ENCODE measurements around the gene NOXA1. TPM values are rescaled to one million over a fixed set of nuclear protein-coding genes. Genes with fewer than 3 reads are reported as not detected.

The NOXA1 gene
- total RNA-seq, 1 experiment from 2014 or later = 0.55 TPM

DNA sequence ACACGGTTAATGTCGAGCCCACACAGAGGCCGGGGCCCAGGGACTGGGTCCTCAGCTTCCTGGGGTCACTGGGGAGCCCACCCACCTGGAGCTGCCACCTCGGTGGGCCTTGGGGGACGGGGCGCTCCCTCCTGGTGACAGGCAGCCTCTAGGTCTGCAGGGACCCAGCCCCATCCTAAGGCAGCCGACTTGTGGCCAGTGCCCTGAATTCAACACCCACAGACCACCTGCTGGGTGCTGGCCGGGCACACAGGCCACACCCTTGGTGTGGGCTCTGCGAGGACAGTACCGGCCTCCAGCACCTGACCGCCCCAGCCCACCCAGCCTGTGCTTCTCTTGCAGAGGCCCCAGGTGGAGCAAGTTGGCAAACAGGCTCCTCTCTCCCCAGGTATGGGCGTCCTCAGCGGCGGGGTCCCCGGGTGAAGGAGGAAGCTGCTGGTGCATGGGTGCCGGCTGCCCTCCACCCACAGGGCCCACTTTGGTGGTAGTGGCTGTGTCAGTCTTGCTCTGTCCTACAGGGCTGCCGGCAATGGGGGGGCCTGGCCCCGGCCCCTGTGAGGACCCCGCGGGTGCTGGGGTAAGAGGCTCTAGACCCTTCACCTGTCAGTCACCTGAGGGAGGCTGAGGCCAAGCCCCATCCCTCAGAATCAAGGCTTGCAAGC is 9.6 kb downstream of the NOXA1 start:
- in situ Hi-C loops (cut with HindIII; ENCODE audit: low pct_unique_long_range_greater_than_20kb, low sequenced_read_pairs) = no loop called here
- no peak for DNase-seq (ENCODE audit: low read depth, low spot score)

DNA sequence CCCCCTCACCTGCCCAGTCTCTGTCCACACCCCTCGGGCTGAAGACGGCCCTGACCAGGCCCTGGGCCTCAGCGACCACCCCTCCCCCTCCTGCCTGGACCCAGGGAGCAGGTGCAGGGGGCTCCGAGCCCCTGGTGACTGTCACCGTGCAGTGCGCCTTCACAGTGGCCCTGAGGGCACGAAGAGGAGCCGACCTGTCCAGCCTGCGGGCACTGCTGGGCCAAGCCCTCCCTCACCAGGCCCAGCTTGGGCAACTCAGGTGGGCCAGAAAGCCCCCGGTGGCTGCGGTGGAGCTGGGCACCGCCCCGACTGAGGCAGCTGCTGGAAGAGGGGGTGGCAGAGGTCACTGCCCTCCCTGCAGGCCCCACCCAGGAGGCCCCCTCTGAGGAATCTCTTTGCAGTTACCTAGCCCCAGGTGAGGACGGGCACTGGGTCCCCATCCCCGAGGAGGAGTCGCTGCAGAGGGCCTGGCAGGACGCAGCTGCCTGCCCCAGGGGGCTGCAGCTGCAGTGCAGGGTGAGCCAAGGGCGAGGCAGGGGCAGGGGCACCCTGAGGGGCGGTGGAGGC is 10.2 kb downstream of the NOXA1 start:
- DNase-seq (ENCODE audit: low read depth, low spot score) = no peak

GRCh38 chr9:137433916-137434431 is 10.8 kb downstream of the NOXA1 start:
- in situ Hi-C loops (cut with HindIII; ENCODE audit: low pct_unique_long_range_greater_than_20kb, low sequenced_read_pairs) = no loop called here
- DNase-seq (ENCODE audit: low read depth, low spot score) = no peak

More for the DNA sequence above, 10.2 kb downstream of the NOXA1 start:
- in situ Hi-C loops (cut with HindIII; ENCODE audit: low pct_unique_long_range_greater_than_20kb, low sequenced_read_pairs) = no loop called here

- in situ Hi-C loops (cut with HindIII; ENCODE audit: low pct_unique_long_range_greater_than_20kb, low sequenced_read_pairs) = no loop called here
Observed at GRCh38 chr9:137434498-137435380, 11.5 kb downstream of the NOXA1 start.

GRCh38 chr9:137435381-137435891 is 12.2 kb downstream of the NOXA1 start:
- no peak for DNase-seq (ENCODE audit: low read depth, low spot score)
- in situ Hi-C loops (cut with HindIII; ENCODE audit: low pct_unique_long_range_greater_than_20kb, low sequenced_read_pairs) = no loop called here

More at GRCh38 chr9:137434498-137435380, 11.5 kb downstream of the NOXA1 start:
- DNase-seq (ENCODE audit: low read depth, low spot score) = no peak

- DNase-seq (ENCODE audit: low read depth, low spot score) = no peak
- in situ Hi-C loops (cut with HindIII; ENCODE audit: low pct_unique_long_range_greater_than_20kb, low sequenced_read_pairs) = no loop called here
Observed at GRCh38 chr9:137435980-137436760, 13.0 kb downstream of the NOXA1 start.

- no peak for DNase-seq (ENCODE audit: low read depth, low spot score)
- in situ Hi-C loops (cut with HindIII; ENCODE audit: low pct_unique_long_range_greater_than_20kb, low sequenced_read_pairs) = no loop called here
Observed at GRCh38 chr9:137436761-137437600, 13.8 kb downstream of the NOXA1 start.

DNA sequence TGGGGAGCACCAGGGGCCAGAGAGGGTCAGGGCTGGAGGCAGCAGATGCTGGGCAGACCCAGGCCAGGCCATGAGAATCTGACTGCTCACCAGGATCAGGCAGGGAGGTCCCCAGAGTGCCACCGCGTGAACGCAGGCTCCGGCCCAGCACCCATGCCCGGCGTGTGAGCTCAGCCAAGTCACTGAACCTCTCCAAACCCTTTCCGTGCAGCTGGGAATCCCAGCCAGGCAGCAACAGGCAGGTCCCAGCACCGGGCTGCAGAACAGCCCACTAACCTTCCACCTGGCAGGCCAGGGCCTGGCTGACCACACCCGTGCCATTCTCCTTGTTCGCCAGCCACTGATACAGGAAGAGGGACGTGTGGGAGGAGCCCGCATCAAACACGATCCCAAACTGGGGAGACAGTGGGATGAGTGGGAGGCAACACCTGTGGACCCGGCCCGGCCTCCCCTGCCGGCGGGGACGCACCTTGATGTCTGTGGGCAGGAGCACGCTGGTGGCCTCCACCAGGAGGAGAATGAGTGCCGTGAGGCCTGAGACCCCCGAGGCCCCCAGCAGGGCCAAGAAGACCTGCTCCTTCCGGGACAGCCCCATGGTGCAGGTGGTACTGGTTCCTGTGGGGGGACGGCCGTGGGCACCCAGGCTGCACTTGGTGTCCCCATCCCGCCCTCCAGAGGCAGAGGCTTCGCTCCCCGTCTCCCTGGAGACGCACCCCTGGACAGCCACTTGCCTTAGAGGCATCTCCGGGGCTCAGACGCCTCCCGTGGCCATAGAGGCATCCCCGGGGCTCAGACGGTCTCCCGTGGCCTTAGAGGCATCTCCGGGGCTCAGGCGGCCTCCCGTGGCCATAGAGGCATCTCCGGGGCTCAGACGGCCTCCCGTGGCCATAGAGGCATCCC is 14.7 kb downstream of the NOXA1 start:
- in situ Hi-C loops (cut with HindIII; ENCODE audit: low pct_unique_long_range_greater_than_20kb, low sequenced_read_pairs) = no loop called here
- DNase-seq (ENCODE audit: low read depth, low spot score) = no peak

GRCh38 chr9:137438591-137439157 is 15.5 kb downstream of the NOXA1 start:
- no peak for DNase-seq (ENCODE audit: low read depth, low spot score)
- in situ Hi-C loops (cut with HindIII; ENCODE audit: low pct_unique_long_range_greater_than_20kb, low sequenced_read_pairs) = no loop called here

DNA sequence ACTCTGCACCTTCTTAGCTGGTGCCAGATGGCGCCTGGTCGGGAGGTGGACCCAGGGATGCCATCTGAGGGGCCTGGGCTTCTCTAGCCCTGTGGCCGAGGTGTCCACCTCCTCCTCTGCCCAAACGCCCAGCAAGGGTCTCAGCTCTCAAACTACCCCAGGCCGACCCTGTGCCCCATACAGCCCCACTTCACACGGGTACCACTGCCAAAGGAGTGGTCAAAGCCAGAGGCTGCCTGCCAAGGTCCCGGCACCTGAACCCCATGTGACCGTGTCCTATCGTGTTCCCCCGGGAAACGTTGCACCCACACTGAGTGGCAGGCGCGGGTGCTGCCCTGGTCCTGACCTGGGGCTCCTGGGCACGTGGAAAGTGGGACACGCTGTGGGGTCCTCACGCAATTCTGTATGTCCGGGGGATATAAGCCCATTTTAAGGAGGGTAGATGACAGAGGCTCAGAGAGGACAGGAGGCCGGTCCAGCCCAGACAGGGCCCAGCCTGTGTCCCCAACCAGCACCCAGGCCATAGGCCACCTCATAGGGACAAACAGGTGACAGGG is 16.0 kb downstream of the NOXA1 start:
- in situ Hi-C loops (cut with HindIII; ENCODE audit: low pct_unique_long_range_greater_than_20kb, low sequenced_read_pairs) = no loop called here

DNA sequence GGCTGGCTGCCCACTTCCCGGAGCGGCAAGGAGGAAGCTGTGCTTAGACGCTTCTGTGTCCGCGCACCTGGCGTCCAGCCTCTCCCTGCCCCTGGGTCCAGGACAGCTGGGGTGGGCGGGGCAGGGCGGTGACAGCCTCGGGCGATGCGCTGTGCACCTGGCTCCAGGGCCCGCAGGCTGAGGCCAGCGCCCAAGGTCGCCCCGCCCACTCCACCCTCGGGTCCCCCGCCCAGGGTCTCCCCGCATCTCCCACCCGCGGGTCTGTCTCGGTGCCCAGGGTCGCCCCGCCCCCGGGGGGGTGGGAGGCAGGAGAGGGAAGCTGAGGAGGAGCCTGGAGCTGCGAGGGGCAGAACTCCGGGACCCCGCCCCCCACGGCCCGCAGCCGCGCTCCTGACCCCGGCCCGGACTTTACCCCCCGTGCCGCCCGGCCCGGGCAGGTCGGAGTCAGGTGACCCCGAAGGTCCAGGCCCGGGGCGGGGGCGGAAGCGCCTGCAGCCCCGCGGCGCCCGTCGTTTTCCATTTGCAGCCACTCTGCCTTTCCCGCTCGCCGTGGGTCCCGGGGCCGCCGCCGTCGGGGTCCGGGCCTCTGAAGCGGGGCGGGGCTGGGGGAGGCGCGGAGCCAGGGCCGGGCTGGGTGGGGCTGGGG is 18.2 kb downstream of the NOXA1 start, which contains the start of gene ENTPD8:
ENTPD8 (minus strand) TSS at position 69 of the 646 bp plus-strand sequence. CDS start 3,072 bp downstream, outside the sequence.
- in situ Hi-C loops (cut with HindIII; ENCODE audit: low pct_unique_long_range_greater_than_20kb, low sequenced_read_pairs) = no loop called here
- peak; percentile 50 for DNase-seq (ENCODE audit: low read depth, low spot score)

More for the DNA sequence above, 16.0 kb downstream of the NOXA1 start:
- no peak for DNase-seq (ENCODE audit: low read depth, low spot score)

- no peak for DNase-seq (ENCODE audit: low read depth, low spot score)
- in situ Hi-C loops (cut with HindIII; ENCODE audit: low pct_unique_long_range_greater_than_20kb, low sequenced_read_pairs) = no loop called here
Observed at GRCh38 chr9:137441935-137442321, 18.7 kb downstream of the NOXA1 start.

DNA sequence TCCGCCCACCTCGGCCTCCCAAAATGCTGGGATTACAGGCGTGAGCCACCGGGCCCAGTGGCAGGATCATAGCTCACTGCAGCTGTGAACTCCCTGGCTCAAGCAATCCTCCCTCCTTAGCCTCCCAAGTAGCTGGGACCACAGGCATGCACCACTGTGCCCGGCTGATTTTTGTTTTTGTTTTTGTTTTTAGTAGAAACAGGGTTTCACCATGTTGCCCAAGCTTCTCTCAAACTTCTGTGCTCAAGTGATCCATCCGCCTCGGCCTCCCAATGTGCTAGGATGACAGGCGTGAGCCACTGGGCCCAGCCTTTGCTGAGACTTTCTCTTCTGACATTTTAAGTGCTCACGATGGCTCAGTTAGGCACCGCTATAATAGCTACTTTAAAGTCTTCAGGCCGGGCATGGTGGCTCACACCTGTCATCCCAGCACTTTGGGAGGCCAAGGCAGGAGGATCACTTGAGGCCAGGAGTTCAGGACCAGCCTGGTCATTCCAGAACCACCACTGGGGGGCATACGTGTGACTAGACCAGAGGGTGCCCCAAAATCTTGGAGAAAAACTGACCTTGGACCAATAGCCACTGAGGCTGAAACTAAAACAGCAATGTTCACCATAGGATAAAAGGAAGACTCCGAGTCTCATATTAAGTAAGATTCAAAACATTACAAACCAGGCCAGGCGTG is 21.1 kb downstream of the NOXA1 start:
- no peak for DNase-seq (ENCODE audit: low read depth, low spot score)
- in situ Hi-C loops (cut with HindIII; ENCODE audit: low pct_unique_long_range_greater_than_20kb, low sequenced_read_pairs) = no loop called here

- in situ Hi-C loops (cut with HindIII; ENCODE audit: low pct_unique_long_range_greater_than_20kb, low sequenced_read_pairs) = no loop called here
- peak; percentile 76 for DNase-seq (ENCODE audit: low read depth, low spot score)
Observed at GRCh38 chr9:137445275-137445807, 22.1 kb downstream of the NOXA1 start.
